Mesenchymal stem cell (in vitro differentiated cells and primary cell): ENCODE results near the gene ZKSCAN1.
"Not testable (repeated sequence)": the region's sequence is repeated elsewhere in the genome, so short reads cannot be mapped to it uniquely, and the experiment has no call there.

Experiments
- DNase-seq: peaks from one replicate; pipeline ENCODE4 v3.0.0-alpha.2; 2013
- H2AFZ ChIP-seq: one replicate; pipeline ENCODE4 v1.6.1; 2013; ENCODE audit warnings: low read depth, mild to moderate bottlenecking, control low read depth, inconsistent platforms, low read length, moderate library complexity
- H2AK5ac ChIP-seq: 2 replicates; pipeline ENCODE4 v1.6.1; 2013; ENCODE audit warnings: low read length, moderate library complexity, mild to moderate bottlenecking, inconsistent platforms; ENCODE audit not compliant: severe bottlenecking
- H2BK120ac ChIP-seq: one replicate; pipeline ENCODE4 v1.6.1; 2013; ENCODE audit warnings: low read depth, mild to moderate bottlenecking, inconsistent platforms, low read length, moderate library complexity
- H2BK12ac ChIP-seq, 2 experiments: one replicate each; pipeline ENCODE4 v1.6.1; 2013; ENCODE audit warnings: inconsistent platforms in 2 of 2, low read length in 2 of 2, mild to moderate bottlenecking in 2 of 2, moderate library complexity in 2 of 2, control low read depth in 1 of 2
- H2BK15ac ChIP-seq: one replicate; pipeline ENCODE4 v1.6.1; 2013; ENCODE audit warnings: mild to moderate bottlenecking, low read depth, inconsistent platforms; ENCODE audit not compliant: poor library complexity, severe bottlenecking
- H2BK5ac ChIP-seq: 2 replicates; pipeline ENCODE4 v1.6.1; 2013; ENCODE audit warnings: low read depth, mild to moderate bottlenecking, low read length, control low read depth, inconsistent platforms; ENCODE audit not compliant: poor library complexity, severe bottlenecking
- H3K14ac ChIP-seq, 2 experiments: one replicate each; pipeline ENCODE4 v1.6.1; 2013; ENCODE audit warnings: inconsistent platforms in 2 of 2, low read length in 2 of 2, control low read depth in 1 of 2, mild to moderate bottlenecking in 1 of 2, moderate library complexity in 1 of 2
- H3K18ac ChIP-seq, 2 experiments: one replicate each; pipeline ENCODE4 v1.6.1; 2013; ENCODE audit warnings: inconsistent platforms in 2 of 2, low read length in 2 of 2, control low read depth in 1 of 2, low read depth in 1 of 2, mild to moderate bottlenecking in 1 of 2
- H3K23ac ChIP-seq, 2 experiments: one replicate each; pipeline ENCODE4 v1.6.1; 2013; ENCODE audit warnings: inconsistent platforms in 2 of 2, low read length in 2 of 2, mild to moderate bottlenecking in 2 of 2, moderate library complexity in 2 of 2, control low read depth in 1 of 2
- H3K27ac ChIP-seq: 2 replicates; pipeline ENCODE4 v1.5.1; 2013; ENCODE audit warnings: mild to moderate bottlenecking, moderate library complexity, low read length, control low read depth, inconsistent platforms; ENCODE audit not compliant: poor library complexity, severe bottlenecking
- H3K27me3 ChIP-seq, 2 experiments: 2 replicates each; pipeline versions ENCODE4 v1.6.1 to v1.7.0; 2013; ENCODE audit warnings: low read length in 2 of 2, mild to moderate bottlenecking in 2 of 2, moderate library complexity in 2 of 2, control low read depth in 1 of 2, inconsistent platforms in 1 of 2; ENCODE audit not compliant: control insufficient read depth in 1 of 2, insufficient read depth in 1 of 2
- H3K36me3 ChIP-seq, 2 experiments: 2 replicates each; pipeline versions ENCODE4 v1.6.1 to v1.7.0; 2013; ENCODE audit warnings: low read length in 2 of 2, control low read depth in 1 of 2, inconsistent platforms in 1 of 2, low read depth in 1 of 2, mild to moderate bottlenecking in 1 of 2; ENCODE audit not compliant: insufficient read depth in 2 of 2, control insufficient read depth in 1 of 2
- H3K4ac ChIP-seq, 2 experiments: one replicate each; pipeline ENCODE4 v1.6.1; 2013; ENCODE audit warnings: inconsistent platforms in 2 of 2, low read length in 2 of 2, mild to moderate bottlenecking in 2 of 2, moderate library complexity in 2 of 2, control low read depth in 1 of 2, low read depth in 1 of 2
- H3K4me1 ChIP-seq: 2 replicates; pipeline ENCODE4 v1.6.1; 2013; ENCODE audit warnings: low read depth, low read length, control low read depth; ENCODE audit not compliant: control insufficient read depth, insufficient read depth
- H3K4me2 ChIP-seq: 2 replicates; pipeline ENCODE4 v1.6.1; 2013; ENCODE audit warnings: low read length, mild to moderate bottlenecking, inconsistent platforms; ENCODE audit not compliant: poor library complexity, severe bottlenecking
- H3K4me3 ChIP-seq, 2 experiments: 2 replicates each; pipeline versions ENCODE4 v1.5.1 to v1.7.0; 2013; ENCODE audit warnings: low read length in 2 of 2, mild to moderate bottlenecking in 2 of 2, control low read depth in 1 of 2, low read depth in 1 of 2; ENCODE audit not compliant: insufficient read depth in 1 of 2
- H3K79me1 ChIP-seq: replicated peaks from 2 replicates; pipeline ENCODE4 v1.6.1; 2013; ENCODE audit warnings: mild to moderate bottlenecking, control low read depth, low read length, inconsistent platforms; ENCODE audit not compliant: poor library complexity, severe bottlenecking
- H3K9ac ChIP-seq: 2 replicates; pipeline ENCODE4 v1.7.0; 2013; ENCODE audit warnings: mild to moderate bottlenecking, low read length, moderate library complexity
- H3K9me3 ChIP-seq: 2 replicates; pipeline ENCODE4 v1.7.0; 2013; ENCODE audit warnings: mild to moderate bottlenecking, low read length; ENCODE audit not compliant: control insufficient read depth
- H4K8ac ChIP-seq: one replicate; pipeline ENCODE4 v1.6.1; 2013; ENCODE audit warnings: inconsistent platforms, mild to moderate bottlenecking, low read length, moderate library complexity
- H4K91ac ChIP-seq: one replicate; pipeline ENCODE4 v1.6.1; 2013; ENCODE audit warnings: mild to moderate bottlenecking, low read length, inconsistent platforms
- WGBS: methylation state at CpG from one replicate; pipeline ENCODE4 v1.1.7; 2013; ENCODE audit warnings: mixed read lengths; 5-methylcytosine and 5-hydroxymethylcytosine counted together

The ZKSCAN1 gene

GRCh38 chr7:100009952-100010351 lies 5.4 kb upstream of the ZKSCAN1 start:
- not testable (repeated sequence) for H3K79me1 ChIP-seq, H3K4me3 ChIP-seq, H3K4ac ChIP-seq, H3K4me2 ChIP-seq, H2BK120ac ChIP-seq, H2AK5ac ChIP-seq, H3K9me3 ChIP-seq, H4K91ac ChIP-seq, H3K18ac ChIP-seq, H2BK5ac ChIP-seq, H3K14ac ChIP-seq, DNase-seq, H4K8ac ChIP-seq, H3K4me1 ChIP-seq, H3K36me3 ChIP-seq, H3K27ac ChIP-seq, H2AFZ ChIP-seq, H3K23ac ChIP-seq, H2BK12ac ChIP-seq, H2BK15ac ChIP-seq, H3K9ac ChIP-seq
- WGBS = 92% methylated on average over 8 of the region's 8 CpGs
- peaks cover 10 to 13% of the 10 kb centered on the region in 2 experiments for H3K27me3 ChIP-seq

GRCh38 chr7:100010901-100011300 lies 4.5 kb upstream of the ZKSCAN1 start:
- H2BK12ac ChIP-seq = no peak overlapping the region
- no peaks in the 10 kb centered on the region for H3K9me3 ChIP-seq
- no peaks in the 10 kb centered on the region for H3K36me3 ChIP-seq
- H2AK5ac ChIP-seq = no peak overlapping the region
- H3K9ac ChIP-seq = no peak overlapping the region
- H2BK120ac ChIP-seq = no peak overlapping the region
- no peaks in the 10 kb centered on the region for H3K79me1 ChIP-seq
- H3K23ac ChIP-seq = no peak overlapping the region
- H3K27me3 ChIP-seq = peaks cover 10 to 13% of the 10 kb centered on the region in 2 experiments
- no peak overlapping the region for H2BK15ac ChIP-seq
- H2BK5ac ChIP-seq = no peak overlapping the region
- no peak overlapping the region for H3K4ac ChIP-seq
- no peak overlapping the region for H3K4me2 ChIP-seq
- H3K14ac ChIP-seq = no peak overlapping the region
- no peak overlapping the region for H2AFZ ChIP-seq
- 93% methylated on average over 2 of the region's 2 CpGs for WGBS
- no peaks in the 10 kb centered on the region for H3K4me1 ChIP-seq
- no peak overlapping the region for H4K91ac ChIP-seq
- no peak overlapping the region for H3K18ac ChIP-seq
- no peak for DNase-seq
- H4K8ac ChIP-seq = no peak overlapping the region
- no peak overlapping the region for H3K27ac ChIP-seq
- no peak overlapping the region for H3K4me3 ChIP-seq

GRCh38 chr7:100011516-100011915 lies 3.9 kb upstream of the ZKSCAN1 start:
- Histone ChIP-seq H3K23ac (no peak overlapping the region), H3K4me2 (no peak overlapping the region), H2BK12ac (no peak overlapping the region), H2BK120ac (no peak overlapping the region), H3K4ac (no peak overlapping the region), H3K9me3 (no peaks in the 10 kb centered on the region), H3K79me1 (no peaks in the 10 kb centered on the region), H3K18ac (no peak overlapping the region), H3K36me3 (no peaks in the 10 kb centered on the region), H4K91ac (no peak overlapping the region), H3K27me3 (peaks cover 10 to 13% of the 10 kb centered on the region in 2 experiments), H3K9ac (no peak overlapping the region), H2BK5ac (no peak overlapping the region), H3K4me3 (no peak overlapping the region), H3K14ac (no peak overlapping the region), H2AFZ (no peak overlapping the region), H2BK15ac (no peak overlapping the region), H3K27ac (no peak overlapping the region), H2AK5ac (no peak overlapping the region), H4K8ac (no peak overlapping the region), H3K4me1 (no peaks in the 10 kb centered on the region)
- no peak for DNase-seq
- WGBS = 50% methylated on average over 1 of the region's 3 CpGs

GRCh38 chr7:100012385-100013327 lies 2.7 kb upstream of the ZKSCAN1 start:
- H2AK5ac ChIP-seq, H2AFZ ChIP-seq, H4K8ac ChIP-seq, H4K91ac ChIP-seq, H3K23ac ChIP-seq, H2BK12ac ChIP-seq, H3K27ac ChIP-seq, DNase-seq, H3K4me3 ChIP-seq, H3K9ac ChIP-seq, H3K14ac ChIP-seq, H2BK5ac ChIP-seq, H3K4me2 ChIP-seq, H3K79me1 ChIP-seq, H3K36me3 ChIP-seq, H3K4me1 ChIP-seq, H3K4ac ChIP-seq, H3K9me3 ChIP-seq, H3K18ac ChIP-seq, H2BK120ac ChIP-seq, H2BK15ac ChIP-seq: not testable (repeated sequence)
- H3K27me3 ChIP-seq = peaks cover 10 to 13% of the 10 kb centered on the region in 2 experiments
- WGBS = 87% methylated on average over 14 of the region's 14 CpGs
